ENCODE results near the gene HOXA6. TPM values are rescaled to one million over a fixed set of nuclear protein-coding genes. Genes with fewer than 3 reads are reported as not detected.

Gene HOXA6
- total and polyA plus RNA-seq, 2 donors (not counting 1 experiment from before 2014, with no cell fraction given) = 0.18 to 0.49 TPM

DNA sequence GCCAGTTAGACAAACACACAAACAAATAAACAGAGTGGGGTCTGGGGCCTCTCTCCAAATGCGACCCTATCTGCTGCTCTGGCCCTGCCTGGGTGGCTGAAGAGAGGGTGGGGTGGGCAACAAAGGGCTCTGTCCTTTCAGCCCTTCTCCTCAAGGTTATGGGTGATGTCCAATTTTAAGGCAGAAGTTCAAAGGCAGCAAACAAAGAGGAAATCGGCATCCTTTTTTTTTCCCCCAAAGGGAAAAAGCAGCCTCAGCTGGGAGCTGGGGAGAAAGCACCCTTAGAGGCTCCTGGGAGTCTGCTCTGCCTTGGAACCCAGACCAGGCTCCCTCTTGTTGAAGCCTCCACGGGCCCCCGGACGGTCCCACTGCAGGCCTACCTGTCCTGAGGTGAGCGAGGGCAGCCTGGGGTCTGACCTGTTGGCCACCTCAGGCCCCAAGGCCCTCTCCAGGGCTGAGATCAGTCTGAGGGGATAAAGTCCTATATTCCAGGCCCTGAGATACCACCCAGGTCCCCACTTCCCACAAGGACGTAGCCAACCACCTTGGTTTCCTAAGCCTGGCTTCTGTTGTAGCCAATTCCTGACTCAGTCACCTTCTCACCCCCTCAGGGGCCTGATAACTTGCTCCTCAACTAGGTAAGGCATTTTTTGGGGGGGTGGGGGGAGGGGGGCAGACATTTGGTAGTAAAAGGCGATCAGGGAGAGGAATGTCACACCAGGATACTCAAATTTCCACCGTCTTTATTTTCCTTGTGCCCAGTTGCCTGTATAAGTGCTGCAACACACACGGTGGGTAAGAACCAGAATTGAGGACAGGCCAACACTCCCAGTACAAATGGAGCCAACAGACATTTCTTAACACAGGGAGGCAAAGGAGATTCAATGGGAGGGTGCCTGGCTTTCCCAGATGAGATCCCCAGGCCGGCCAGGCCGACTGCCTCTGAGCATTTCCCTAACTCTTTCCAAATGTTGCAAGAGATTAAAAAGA lies 33.2 kb upstream of the HOXA6 start:
- Histone ChIP-seq H3K27ac (ENCODE audit: low read length in 2 of 2) (no peak overlapping the region), H4K20me1 (ENCODE audit: control insufficient read depth, insufficient read depth, low read length, poor library complexity, severe bottlenecking) (no peaks in the 10 kb centered on the region), H3K9me3 (ENCODE audit: control extremely low read depth in 1 of 3, control insufficient read depth in 2 of 3, insufficient read depth in 1 of 3, low read length in 2 of 3) (peaks cover 0 to 53% (median 3%) of the 10 kb centered on the region in 3 donors), H3K36me3 (replicated peaks in 1 of 2; ENCODE audit: control extremely low read depth in 1 of 2, control insufficient read depth in 1 of 2, extremely low read depth in 1 of 2, insufficient read depth in 2 of 2, low read length in 1 of 2) (no peaks in the 10 kb centered on the region), H3K4me1 (ENCODE audit: control insufficient read depth in 2 of 2, insufficient read depth in 2 of 2, low read length in 2 of 2) (peaks cover 33 to 43% of the 10 kb centered on the region in 2 donors), H2AFZ (ENCODE audit: insufficient read depth, low read depth, low read length, poor library complexity, severe bottlenecking) (no peak overlapping the region), H3K4me3 (ENCODE audit: control extremely low read depth in 1 of 5, extremely low read depth in 1 of 5, insufficient read depth in 1 of 5, low read depth in 2 of 5, low read length in 4 of 5) (no peak overlapping the region), H3K27me3 (replicated peaks in 1 of 4; ENCODE audit: control extremely low read depth in 1 of 4, control insufficient read depth in 3 of 4, insufficient read depth in 4 of 4, low read length in 3 of 4) (peaks cover 0 to 94% (median 77%) of the 10 kb centered on the region in 4 experiments), H3K4me2 (replicated peaks; ENCODE audit: low read depth, low read length, poor library complexity, severe bottlenecking) (no peak overlapping the region), H3K79me2 (ENCODE audit: control insufficient read depth, insufficient read depth, low read length) (no peaks in the 10 kb centered on the region), H3K9ac (ENCODE audit: low read length) (no peak overlapping the region)
- intact Hi-C loops (cut with micrococcal nuclease) = no loop called here
- WGBS (ENCODE audit: insufficient coverage) = 88% methylated on average over 6 of the region's 12 CpGs
- ATAC-seq (ENCODE audit: low read depth) (no peak), DNase-seq (no peak)
- Mint-ChIP-seq H3K4me1 (peaks cover 22% of the 10 kb centered on the region), H3K27me3 (peaks cover 63% of the 10 kb centered on the region), H3K27ac (no peak overlapping the region), H3K4me3 (no peak overlapping the region), H3K9me3 (ENCODE audit: insufficient read depth) (no peaks in the 10 kb centered on the region)
- ChIA-PET POLR2A (interaction anchor here (0.5 kb wide), 1 partner anchor 1322 kb away, joined by 4 read pairs; no protein-coding TSS in a partner anchor), CTCF (interaction anchor here (0.6 to 2.7 kb wide), 10 partner anchors 8 to 1288 kb away, joined by 3 to 15 read pairs (median 4); no protein-coding TSS in a partner anchor)
- no peak for TF ChIP-seq EZH2 (IDR thresholded peaks at IDR 0.05; ENCODE audit: borderline replicate concordance, insufficient read depth, low read depth, low read length, poor library complexity, severe bottlenecking)
- TF ChIP-seq, protein P1, sequence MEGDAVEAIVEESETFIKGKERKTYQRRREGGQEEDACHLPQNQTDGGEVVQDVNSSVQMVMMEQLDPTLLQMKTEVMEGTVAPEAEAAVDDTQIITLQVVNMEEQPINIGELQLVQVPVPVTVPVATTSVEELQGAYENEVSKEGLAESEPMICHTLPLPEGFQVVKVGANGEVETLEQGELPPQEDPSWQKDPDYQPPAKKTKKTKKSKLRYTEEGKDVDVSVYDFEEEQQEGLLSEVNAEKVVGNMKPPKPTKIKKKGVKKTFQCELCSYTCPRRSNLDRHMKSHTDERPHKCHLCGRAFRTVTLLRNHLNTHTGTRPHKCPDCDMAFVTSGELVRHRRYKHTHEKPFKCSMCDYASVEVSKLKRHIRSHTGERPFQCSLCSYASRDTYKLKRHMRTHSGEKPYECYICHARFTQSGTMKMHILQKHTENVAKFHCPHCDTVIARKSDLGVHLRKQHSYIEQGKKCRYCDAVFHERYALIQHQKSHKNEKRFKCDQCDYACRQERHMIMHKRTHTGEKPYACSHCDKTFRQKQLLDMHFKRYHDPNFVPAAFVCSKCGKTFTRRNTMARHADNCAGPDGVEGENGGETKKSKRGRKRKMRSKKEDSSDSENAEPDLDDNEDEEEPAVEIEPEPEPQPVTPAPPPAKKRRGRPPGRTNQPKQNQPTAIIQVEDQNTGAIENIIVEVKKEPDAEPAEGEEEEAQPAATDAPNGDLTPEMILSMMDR (IDR thresholded peaks at IDR 0.05) = no peak

Measured in B cell (primary cell).